ENCODE measurements around the gene ZNF654.
"Not testable (repeated sequence)": the region's sequence is repeated elsewhere in the genome, so short reads cannot be mapped to it uniquely, and the experiment has no call there.

Gene ZNF654

DNA sequence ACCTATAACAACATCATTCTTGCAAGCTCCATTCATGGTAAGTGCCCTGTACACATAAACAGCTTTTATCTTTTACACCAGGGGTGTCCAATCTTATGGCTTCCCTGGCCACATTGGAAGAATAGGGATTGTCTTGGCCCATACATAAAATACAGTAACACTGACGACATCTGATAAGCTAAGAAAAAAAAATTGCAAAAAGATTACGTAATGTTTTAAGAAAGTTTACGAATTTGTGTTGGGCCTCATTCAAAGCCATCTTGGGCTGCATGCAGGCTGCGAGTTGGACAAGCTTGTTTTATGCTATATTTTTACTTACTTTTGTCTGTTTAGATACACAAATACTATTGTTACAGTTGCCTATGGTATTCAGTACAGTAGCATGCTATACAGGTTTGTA lies 31.6 kb downstream of the ZNF654 start:
- Mint-ChIP-seq H3K9me3 (peaks cover 5% of the 10 kb centered on the region), H3K27ac (no peak overlapping the region), H3K4me1 (ENCODE audit: low read depth) (peaks cover 5% of the 10 kb centered on the region), H3K4me3 (no peak overlapping the region), H3K27me3 (no peaks in the 10 kb centered on the region), H3K36me3 (ENCODE audit: low read depth) (peaks cover 73% of the 10 kb centered on the region)
- no peak for DNase-seq

GRCh38 chr3:88092270-88092669 lies 33.2 kb downstream of the ZNF654 start:
- Mint-ChIP-seq H3K27me3 (no peaks in the 10 kb centered on the region), H3K36me3 (ENCODE audit: low read depth) (peaks cover 77% of the 10 kb centered on the region), H3K9me3 (peaks cover 8% of the 10 kb centered on the region), H3K4me1 (ENCODE audit: low read depth) (peaks cover 5% of the 10 kb centered on the region), H3K27ac (no peak overlapping the region), H3K4me3 (no peak overlapping the region)
- no peak for DNase-seq

GRCh38 chr3:88093266-88093665 lies 34.2 kb downstream of the ZNF654 start:
- H3K27ac Mint-ChIP-seq: no peak overlapping the region
- H3K27me3 Mint-ChIP-seq: no peaks in the 10 kb centered on the region
- no peak overlapping the region for H3K4me3 Mint-ChIP-seq
- peaks cover 5% of the 10 kb centered on the region for H3K4me1 Mint-ChIP-seq (ENCODE audit: low read depth)
- DNase-seq: no peak
- peaks cover 80% of the 10 kb centered on the region for H3K36me3 Mint-ChIP-seq (ENCODE audit: low read depth)
- peaks cover 17% of the 10 kb centered on the region for H3K9me3 Mint-ChIP-seq

- peaks cover 18% of the 10 kb centered on the region for H3K9me3 Mint-ChIP-seq
- H3K36me3 Mint-ChIP-seq (ENCODE audit: low read depth): peaks cover 70% of the 10 kb centered on the region
- peaks cover 17% of the 10 kb centered on the region for H3K4me1 Mint-ChIP-seq (ENCODE audit: low read depth)
These were observed 42.1 kb downstream of the ZNF654 start for GRCh38 chr3:88101142-88101541.

DNA sequence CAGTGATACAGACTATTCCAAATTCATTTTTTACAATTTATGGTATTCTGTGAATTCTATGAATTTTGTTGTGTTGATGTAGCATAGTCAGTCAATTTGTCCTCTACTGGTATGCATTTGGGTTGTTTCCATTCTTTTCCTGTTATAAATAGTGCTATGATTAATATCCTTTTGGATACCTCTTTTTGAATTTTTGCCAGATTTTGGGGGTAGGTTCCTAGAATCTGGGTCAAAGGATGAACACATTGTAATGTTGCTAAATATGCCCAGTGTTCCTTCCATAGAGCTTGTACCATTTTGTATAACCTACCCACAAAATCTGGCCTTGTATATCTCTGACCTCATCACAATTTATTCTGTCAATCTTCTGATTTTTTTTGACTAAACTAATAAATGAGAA lies 46.3 kb downstream of the ZNF654 start:
- Mint-ChIP-seq H3K4me1 (ENCODE audit: low read depth) (peaks cover 34% of the 10 kb centered on the region), H3K4me3 (no peak overlapping the region), H3K9me3 (peaks cover 6% of the 10 kb centered on the region), H3K27ac (no peak overlapping the region), H3K27me3 (no peaks in the 10 kb centered on the region), H3K36me3 (ENCODE audit: low read depth) (peaks cover 45% of the 10 kb centered on the region)
- DNase-seq: no peak

More at GRCh38 chr3:88101142-88101541, 42.1 kb downstream of the ZNF654 start:
- no peak for DNase-seq
- H3K27me3 Mint-ChIP-seq: no peaks in the 10 kb centered on the region
- no peak overlapping the region for H3K4me3 Mint-ChIP-seq
- no peak overlapping the region for H3K27ac Mint-ChIP-seq

DNA sequence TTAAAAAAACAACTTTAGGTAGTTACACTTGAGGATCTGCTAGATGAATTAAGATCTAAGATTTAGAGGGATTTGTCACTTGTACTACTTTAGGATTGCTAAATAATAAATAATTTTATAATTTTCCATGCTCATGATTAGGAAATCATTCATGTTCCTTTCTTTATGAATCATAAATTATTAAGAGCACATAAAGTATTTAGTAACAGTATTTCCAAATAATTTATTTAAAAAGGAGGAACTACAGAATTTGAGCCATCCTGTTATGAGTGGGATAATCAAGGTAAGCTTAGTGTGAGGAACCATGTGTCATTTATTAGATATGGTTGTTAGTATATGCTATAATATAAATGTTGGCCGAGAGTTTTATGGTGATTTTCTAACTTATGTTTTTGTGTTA lies 53.2 kb downstream of the ZNF654 start:
- DNase-seq: no peak
- H3K9me3 Mint-ChIP-seq: no peaks in the 10 kb centered on the region
- H3K4me1 Mint-ChIP-seq (ENCODE audit: low read depth): peaks cover 41% of the 10 kb centered on the region
- H3K4me3 Mint-ChIP-seq: no peak overlapping the region
- H3K27ac Mint-ChIP-seq: no peak overlapping the region
- peaks cover 45% of the 10 kb centered on the region for H3K36me3 Mint-ChIP-seq (ENCODE audit: low read depth)
- no peaks in the 10 kb centered on the region for H3K27me3 Mint-ChIP-seq

DNA sequence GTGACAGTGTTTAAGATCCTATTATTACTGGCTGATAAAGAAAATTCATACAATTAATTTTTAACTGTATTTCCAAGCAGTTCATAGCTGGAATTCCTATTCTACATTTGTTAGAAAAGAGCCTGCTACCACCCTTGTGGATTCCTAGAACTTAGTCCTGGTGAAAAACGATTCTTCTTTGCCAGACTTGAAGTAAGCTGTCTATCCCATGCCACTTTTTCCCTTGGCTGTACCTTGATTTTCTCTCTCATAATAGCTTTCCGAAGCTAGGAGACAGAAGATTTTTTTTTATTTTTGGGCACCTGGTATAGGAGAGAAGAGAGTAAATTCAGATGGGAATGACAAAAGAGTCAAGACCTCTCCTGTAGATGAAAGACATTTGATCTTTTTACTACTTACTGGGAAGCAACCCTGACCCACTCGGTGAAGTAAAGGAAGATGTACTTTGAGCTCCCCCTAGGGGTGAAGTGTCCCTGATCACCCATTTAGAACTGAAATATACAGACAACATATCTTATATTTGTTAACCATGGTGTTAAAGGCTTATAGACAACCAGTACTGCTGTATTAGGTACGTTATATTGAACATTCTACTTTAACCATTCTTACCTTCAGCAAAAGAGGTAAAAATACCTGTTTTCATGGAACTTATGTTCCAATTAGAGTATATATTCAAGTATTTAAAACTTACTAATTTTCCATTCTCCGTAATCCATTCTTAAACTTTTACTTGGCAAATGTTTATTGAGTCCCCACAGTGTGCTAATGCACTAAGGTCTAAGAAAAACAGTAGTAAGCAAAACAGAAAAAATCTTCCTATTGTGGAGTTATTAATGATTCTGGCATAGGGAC lies 54.5 kb downstream of the ZNF654 start:
- peaks cover 56% of the 10 kb centered on the region for H3K36me3 Mint-ChIP-seq (ENCODE audit: low read depth)
- no peak overlapping the region for H3K4me3 Mint-ChIP-seq
- no peak for DNase-seq
- peaks cover 39% of the 10 kb centered on the region for H3K4me1 Mint-ChIP-seq (ENCODE audit: low read depth)
- H3K9me3 Mint-ChIP-seq: no peaks in the 10 kb centered on the region
- no peak overlapping the region for H3K27ac Mint-ChIP-seq
- H3K27me3 Mint-ChIP-seq: no peaks in the 10 kb centered on the region

GRCh38 chr3:88114878-88115549 lies 56.0 kb downstream of the ZNF654 start:
- Mint-ChIP-seq H3K9me3 (no peaks in the 10 kb centered on the region), H3K4me1 (ENCODE audit: low read depth) (peaks cover 34% of the 10 kb centered on the region), H3K36me3 (ENCODE audit: low read depth) (peaks cover 55% of the 10 kb centered on the region), H3K4me3 (no peak overlapping the region), H3K27me3 (no peaks in the 10 kb centered on the region), H3K27ac (peak overlapping the region; percentile 78)
- no peak for DNase-seq

DNA sequence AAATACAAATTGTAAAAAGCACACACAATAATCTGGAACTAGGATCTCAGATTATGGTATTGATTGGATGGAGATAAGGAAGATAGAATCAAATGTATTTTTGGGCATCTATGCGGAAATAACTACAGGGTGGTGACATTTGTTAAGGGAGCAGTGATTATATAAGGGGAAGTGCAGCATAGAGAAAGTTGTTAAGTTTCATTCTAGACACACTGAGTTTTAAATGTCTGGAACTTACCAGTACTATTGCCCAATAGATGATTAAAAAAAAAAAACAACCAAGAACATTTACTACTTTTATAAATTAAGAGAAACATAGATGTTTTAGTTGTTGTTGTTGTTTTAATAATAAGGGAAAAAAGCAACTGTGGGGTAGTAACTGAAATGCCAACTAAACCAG lies 58.6 kb downstream of the ZNF654 start:
- Mint-ChIP-seq H3K4me1 (ENCODE audit: low read depth) (peaks cover 40% of the 10 kb centered on the region), H3K36me3 (ENCODE audit: low read depth) (peaks cover 59% of the 10 kb centered on the region), H3K4me3 (no peak overlapping the region), H3K27me3 (no peaks in the 10 kb centered on the region), H3K9me3 (no peaks in the 10 kb centered on the region), H3K27ac (no peak overlapping the region)
- no peak for DNase-seq

DNA sequence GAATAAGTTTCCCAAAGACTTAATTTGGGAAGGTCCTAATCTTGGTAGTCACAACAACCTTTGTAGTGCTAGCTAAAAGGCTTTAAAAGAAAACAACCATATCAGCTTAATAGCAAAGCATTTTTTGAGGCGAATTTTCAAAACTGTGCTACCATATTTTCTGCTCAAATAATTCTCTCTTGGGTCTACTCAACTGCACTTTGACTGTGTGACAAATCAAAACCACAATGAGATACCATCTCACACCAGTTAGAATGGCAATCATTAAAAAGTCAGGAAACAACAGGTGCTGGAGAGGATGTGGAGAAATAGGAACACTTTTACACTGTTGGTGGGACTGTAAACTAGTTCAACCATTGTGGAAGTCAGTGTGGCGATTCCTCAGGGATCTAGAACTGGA lies 59.5 kb downstream of the ZNF654 start:
- not testable (repeated sequence) for H3K27me3 Mint-ChIP-seq, DNase-seq, H3K4me3 Mint-ChIP-seq, H3K27ac Mint-ChIP-seq, H3K9me3 Mint-ChIP-seq
- H3K4me1 Mint-ChIP-seq (ENCODE audit: low read depth): peaks cover 42% of the 10 kb centered on the region
- H3K36me3 Mint-ChIP-seq (ENCODE audit: low read depth): peaks cover 54% of the 10 kb centered on the region

GRCh38 chr3:88123526-88123925 lies 64.5 kb downstream of the ZNF654 start:
- H3K9me3 Mint-ChIP-seq: no peaks in the 10 kb centered on the region

DNA sequence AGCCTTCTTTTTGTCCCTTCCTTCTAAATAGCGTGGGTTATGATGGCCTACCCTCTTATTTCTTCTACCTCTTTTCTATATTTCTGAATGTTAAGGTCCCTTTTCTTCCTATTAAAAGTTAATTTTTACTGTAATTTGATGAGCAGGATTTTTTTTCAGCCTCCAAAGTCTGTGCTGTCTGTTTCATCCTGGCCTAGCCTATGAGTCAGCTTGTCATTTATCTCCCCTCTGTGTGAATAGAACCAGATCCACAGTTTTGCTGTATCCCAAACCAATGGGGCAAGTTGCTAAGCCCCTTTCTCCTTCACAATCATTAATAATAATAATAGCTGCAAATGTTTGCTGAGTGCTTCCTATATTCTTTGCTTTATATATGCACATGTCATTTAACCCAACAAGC lies 72.6 kb downstream of the ZNF654 start:
- Mint-ChIP-seq H3K36me3 (ENCODE audit: low read depth) (peaks cover 66% of the 10 kb centered on the region), H3K4me3 (no peak overlapping the region), H3K4me1 (ENCODE audit: low read depth) (peaks cover 18% of the 10 kb centered on the region), H3K9me3 (no peaks in the 10 kb centered on the region), H3K27me3 (no peaks in the 10 kb centered on the region), H3K27ac (no peak overlapping the region)
- no peak for DNase-seq

More at GRCh38 chr3:88123526-88123925, 64.5 kb downstream of the ZNF654 start:
- DNase-seq: no peak
- H3K36me3 Mint-ChIP-seq (ENCODE audit: low read depth): peaks cover 32% of the 10 kb centered on the region
- no peaks in the 10 kb centered on the region for H3K27me3 Mint-ChIP-seq
- no peak overlapping the region for H3K27ac Mint-ChIP-seq
- no peak overlapping the region for H3K4me3 Mint-ChIP-seq
- peaks cover 23% of the 10 kb centered on the region for H3K4me1 Mint-ChIP-seq (ENCODE audit: low read depth)

DNA sequence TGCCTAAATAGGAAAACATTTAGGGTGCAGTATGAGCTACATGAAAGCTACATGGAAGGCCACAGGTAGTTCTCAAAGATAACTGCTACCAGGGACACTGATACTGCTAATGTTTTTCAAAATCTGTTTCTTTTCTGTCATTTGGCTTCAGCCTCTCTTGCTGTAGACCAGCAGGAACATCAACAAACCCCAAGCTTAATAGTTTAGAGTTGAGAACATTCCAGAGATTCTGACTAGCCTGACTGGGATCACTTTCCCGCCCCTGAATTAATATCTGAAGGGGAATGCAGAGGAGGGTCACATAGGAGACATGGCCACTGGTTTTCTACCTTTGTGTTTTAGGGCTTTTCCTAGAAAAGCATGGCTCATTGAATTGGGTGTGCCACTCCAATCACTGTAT lies 73.8 kb downstream of the ZNF654 start:
- DNase-seq: no peak
- no peaks in the 10 kb centered on the region for H3K27me3 Mint-ChIP-seq
- peaks cover 10% of the 10 kb centered on the region for H3K4me1 Mint-ChIP-seq (ENCODE audit: low read depth)
- H3K9me3 Mint-ChIP-seq: no peaks in the 10 kb centered on the region
- peaks cover 70% of the 10 kb centered on the region for H3K36me3 Mint-ChIP-seq (ENCODE audit: low read depth)
- peak overlapping the region; percentile 47 for H3K27ac Mint-ChIP-seq
- no peak overlapping the region for H3K4me3 Mint-ChIP-seq

- Mint-ChIP-seq H3K36me3 (ENCODE audit: low read depth) (peaks cover 76% of the 10 kb centered on the region), H3K4me1 (ENCODE audit: low read depth) (peaks cover 10% of the 10 kb centered on the region), H3K27me3 (no peaks in the 10 kb centered on the region), H3K9me3 (no peaks in the 10 kb centered on the region), H3K4me3 (no peak overlapping the region), H3K27ac (peak overlapping the region; percentile 47)
- no peak for DNase-seq
These were observed 74.7 kb downstream of the ZNF654 start for GRCh38 chr3:88133711-88134263.

- H3K4me3 Mint-ChIP-seq: no peak overlapping the region
- H3K36me3 Mint-ChIP-seq (ENCODE audit: low read depth): peaks cover 78% of the 10 kb centered on the region
- H3K4me1 Mint-ChIP-seq (ENCODE audit: low read depth): peaks cover 23% of the 10 kb centered on the region
- no peak overlapping the region for H3K27ac Mint-ChIP-seq
- H3K9me3 Mint-ChIP-seq: no peaks in the 10 kb centered on the region
- no peak for DNase-seq
- no peaks in the 10 kb centered on the region for H3K27me3 Mint-ChIP-seq
These were observed 78.8 kb downstream of the ZNF654 start for GRCh38 chr3:88137836-88138235.

Data from activated T-cell treated with anti-CD3 and anti-CD28 coated beads, Interleukin-2, amount 50 U/mL, for 24 hours (primary cell).